HepG2 (cell line): Measurements from ENCODE around the gene RNF183. TPM values are rescaled to one million over a fixed set of nuclear protein-coding genes. Genes with fewer than 3 reads are reported as not detected.

Experiments used
- ATAC-seq: fragments of 200-7000 bp; cut with Tn5 transposase; 3 replicates; pipeline ENCODE4 v1.9.1; 2020; ENCODE audit warnings: mild to moderate bottlenecking, moderate library complexity
- BruUV-seq: library from RNA; stranded (reverse); fragments of 400-500 nt; replicated peaks from 2 replicates; lab custom pipeline; 2021; lab: Mats Ljungman, UMichigan
- CTCF ChIA-PET: fragments of 300-600 bp; formaldehyde crosslinking; extraction: SDS; loops from one replicate; lab custom pipeline; 2021; ENCODE audit warnings: low total read pairs, inconsistent platforms, low intra/inter-chr PET ratio; lab: Yijun Ruan, JAX
- POLR2A ChIA-PET: fragments of 350-600 bp; sonication (Branson Sonifier 250); formaldehyde crosslinking; loops from one replicate; lab custom pipeline; 2020; ENCODE audit warnings: antibody characterized with exemption, inconsistent platforms; lab: Yijun Ruan, JAX
- DNase-seq: peaks from one replicate; pipeline ENCODE4 v3.0.0-alpha.2; 2015; ENCODE audit warnings: low spot score
- FAIRE-seq: peaks from 3 replicates; lab custom pipeline; 2011; peaks lifted over from hg19 to GRCh38; lab: Jason Lieb, UNC
- H2AFZ ChIP-seq: one replicate; pipeline ENCODE4 v1.6.1; 2011; ENCODE audit warnings: low read length, inconsistent platforms
- H3K27ac ChIP-seq: fragments of 300-600 bp; 3 replicates; pipeline ENCODE4 v1.8.0; 2011; ENCODE audit warnings: mixed run types, mild to moderate bottlenecking, mixed read lengths, low read length, inconsistent platforms; ENCODE audit not compliant: insufficient read depth; ENCODE audit errors: extremely low read length
- H3K27me3 ChIP-seq, 2 experiments: fragments of 200-600 bp in 1 of 2; 2 replicates in 1 of 2; 3 replicates in 1 of 2; pipeline versions ENCODE4 v1.6.0 to v1.8.0; 2011; ENCODE audit warnings: low read length in 2 of 2, mild to moderate bottlenecking in 2 of 2, moderate library complexity in 2 of 2, inconsistent platforms in 1 of 2; ENCODE audit not compliant: insufficient read depth in 2 of 2, control insufficient read depth in 1 of 2
- H3K36me3 ChIP-seq, 2 experiments: fragments of 200-600 bp in 1 of 2; replicated peaks in 1 of 2; 2 replicates in 1 of 2; 3 replicates in 1 of 2; pipeline versions ENCODE4 v1.5.1 to v1.8.0; 2011; ENCODE audit warnings: low read length in 2 of 2, inconsistent platforms in 1 of 2; ENCODE audit not compliant: insufficient read depth in 2 of 2, control insufficient read depth in 1 of 2
- H3K4me1 ChIP-seq: 2 replicates; pipeline ENCODE4 v1.5.1; 2012; ENCODE audit warnings: low read length, inconsistent platforms; ENCODE audit not compliant: insufficient read depth
- H3K4me2 ChIP-seq: 2 replicates; pipeline ENCODE4 v1.6.0; 2011; ENCODE audit warnings: low read depth, low read length, inconsistent platforms
- H3K4me3 ChIP-seq, 3 experiments: fragments of 200-600 bp in 1 of 3; sonication (generic), shearing (Covaris generic) in 1 of 3; replicated peaks in 1 of 3; 2 replicates each; pipeline ENCODE4 v1.5.1; 2011 to 2016; ENCODE audit warnings: low read length in 3 of 3, inconsistent platforms in 2 of 3, low read depth in 2 of 3, mild to moderate bottlenecking in 2 of 3, control low read depth in 1 of 3, mixed read lengths in 1 of 3; ENCODE audit not compliant: insufficient read depth in 1 of 3
- H3K79me2 ChIP-seq: one replicate; pipeline ENCODE4 v1.6.1; 2011; ENCODE audit warnings: low read length, inconsistent platforms; ENCODE audit not compliant: insufficient read depth
- H3K9ac ChIP-seq: 2 replicates; pipeline ENCODE4 v1.6.0; 2011; ENCODE audit warnings: mild to moderate bottlenecking, low read depth, low read length, inconsistent platforms; ENCODE audit not compliant: insufficient read depth
- H3K9me3 ChIP-seq: 2 replicates; pipeline ENCODE4 v1.5.1; 2012; ENCODE audit warnings: mild to moderate bottlenecking, low read length
- H4K20me1 ChIP-seq: 2 replicates; pipeline ENCODE4 v1.6.0; 2011; ENCODE audit warnings: inconsistent platforms, mild to moderate bottlenecking, low read length, moderate library complexity; ENCODE audit not compliant: insufficient read depth
- CC2D1A ChIP-seq: sonication (generic); formaldehyde crosslinking; IDR thresholded peaks from 2 replicates; pipeline ENCODE4 v1.8.1; 2023; ENCODE audit warnings: mild to moderate bottlenecking, missing genetic modification reagents
- DZIP1 ChIP-seq: sonication (generic); formaldehyde crosslinking; IDR thresholded peaks from 2 replicates; pipeline ENCODE4 v1.5.0; 2020; ENCODE audit warnings: mild to moderate bottlenecking, missing genetic modification reagents
- FIP1L1 ChIP-seq: fragments of 200-400 bp; formaldehyde crosslinking; IDR thresholded peaks from 2 replicates; pipeline ENCODE4 v1.6.1; 2018; ENCODE audit warnings: low read depth, mild to moderate bottlenecking, low read length, moderate library complexity, borderline replicate concordance; ENCODE audit not compliant: insufficient read depth
- GZF1 ChIP-seq: sonication (generic); formaldehyde crosslinking; IDR thresholded peaks from 2 replicates; pipeline ENCODE4 v1.5.1; 2020; ENCODE audit warnings: mild to moderate bottlenecking, missing genetic modification reagents
- HOXA7 ChIP-seq: sonication (generic); formaldehyde crosslinking; IDR thresholded peaks from 2 replicates; pipeline ENCODE4 v1.8.1; 2022; ENCODE audit warnings: mild to moderate bottlenecking, missing genetic modification reagents, moderate library complexity
- KAT8 ChIP-seq: IDR thresholded peaks from 2 replicates; pipeline ENCODE4 v1.6.1; 2016; ENCODE audit warnings: missing genetic modification reagents, missing compliant biosample characterization
- PAXIP1 ChIP-seq: sonication (generic); formaldehyde crosslinking; conservative IDR thresholded peaks from 2 replicates; pipeline ENCODE4 v1.4.0; 2020; ENCODE audit warnings: mild to moderate bottlenecking, missing genetic modification reagents, moderate library complexity
- RFX1 ChIP-seq: fragments of 450-650 bp; IDR thresholded peaks from 2 replicates; pipeline ENCODE4 v1.6.1; 2017
- SP140L ChIP-seq: sonication (generic); formaldehyde crosslinking; IDR thresholded peaks from 2 replicates; pipeline ENCODE4 v1.4.0; 2020; ENCODE audit warnings: missing genetic modification reagents, borderline replicate concordance
- ZBTB20 ChIP-seq: sonication (generic); formaldehyde crosslinking; IDR thresholded peaks from 2 replicates; pipeline ENCODE4 v1.8.1; 2023; ENCODE audit warnings: missing genetic modification reagents, low read depth, mild to moderate bottlenecking, borderline replicate concordance
- ZNF646 ChIP-seq: sonication (generic); formaldehyde crosslinking; IDR thresholded peaks from 2 replicates; pipeline ENCODE4 v1.9.0; 2021; ENCODE audit warnings: mild to moderate bottlenecking, missing genetic modification reagents
- WGBS: methylation state at CpG from one replicate; pipeline ENCODE4 v1.1.6; 2017; ENCODE audit warnings: low lambda C conversion rate; 5-methylcytosine and 5-hydroxymethylcytosine counted together
- in situ Hi-C: cut with HindIII; loops from 2 replicates; pipeline ENCODE4 v1.10.0; 2017; ENCODE audit warnings: low pct_unique_long_range_greater_than_20kb; ENCODE audit not compliant: extremely low pct_ligation_motif_present
- intact Hi-C: fragments of 100-400 bp; cut with micrococcal nuclease; formaldehyde crosslinking; loops from one replicate; pipeline ENCODE4 v1.10.0; 2022; ENCODE audit not compliant: unreplicated experiment
- polyA plus RNA-seq, 8 experiments: library from polyadenylated mRNA; depleted of rRNA in 3 of 8; stranded (reverse) in 7 of 8; unstranded in 1 of 8; fragments of >200 nt; fragmentation: Illumina TruSeq in 4 of 8; extraction: Trizol in 4 of 8; gene quantifications; 2 replicates each; pipeline versions ENCODE4 v1.2.1 to v1.2.3, GENCODE V29; 2011 to 2016; ENCODE audit warnings: low read depth in 4 of 8, missing spikeins in 1 of 8, mixed read lengths in 1 of 8; ENCODE audit not compliant: insufficient read depth in 1 of 8
- total RNA-seq, 5 experiments: library from RNA; depleted of rRNA; stranded (reverse); fragments of >200 nt; fragmentation: Illumina TruSeq; extraction: Trizol; gene quantifications; 2 replicates each; pipeline ENCODE4 v1.2.3, GENCODE V29; 2016; ENCODE audit warnings: low read depth in 1 of 5

Gene RNF183
- total and polyA plus RNA-seq, 2 of the 13 experiments (the other 11 are each of a cell fraction or from before 2014, with no cell fraction given): 0.13 to 6.5 TPM

- ChIA-PET CTCF (no interaction called here), POLR2A (interaction anchor here (0.7 to 1.5 kb wide), 3 partner anchors 12 to 57 kb away, joined by 4 read pairs; partner anchors contain the start of genes C9orf43, POLE3 and WDR31)
- in situ Hi-C loops (loop anchor here (5.0 kb wide), 1 partner anchor 50 kb away; the partner anchor contains the start of gene ALAD), intact Hi-C loops (no loop called here)
- Histone ChIP-seq H4K20me1 (no peaks in the 10 kb centered on the region), H3K9ac (no peak overlapping the region), H3K4me3 (no peak overlapping the region), H3K79me2 (no peaks in the 10 kb centered on the region), H3K9me3 (no peaks in the 10 kb centered on the region), H3K4me2 (peak overlapping the region; percentile 25; the same call in 1 of the 2 replicates), H3K27ac (no peak overlapping the region), H2AFZ (no peak overlapping the region), H3K27me3 (peaks cover 0 to 24% of the 10 kb centered on the region in 2 experiments; a peak in 3 of 5 replicates), H3K4me1 (peaks cover 35% of the 10 kb centered on the region), H3K36me3 (no peaks in the 10 kb centered on the region)
- no peak for FAIRE-seq
- no peak for DNase-seq
- WGBS: 4% methylated on average over 1 of the region's 1 CpG
- no peak; the same call in 2 of the 3 replicates for ATAC-seq
- BruUV-seq: no TSS peak
- no peak for TF ChIP-seq DZIP1 (CRISPR knock-in tag)
- TF ChIP-seq ZBTB20 (CRISPR knock-in tag): no peak
- TF ChIP-seq KAT8 (CRISPR knock-in tag): no peak
- 0 out of 2 replicates have a peak, but pooled peaks have one; percentile 17 for TF ChIP-seq ZNF646 (CRISPR knock-in tag)
- no peak for TF ChIP-seq GZF1
- no peak for TF ChIP-seq HOXA7 (CRISPR knock-in tag)
- TF ChIP-seq RFX1: no peak
- no peak for TF ChIP-seq FIP1L1
- TF ChIP-seq SP140L (CRISPR knock-in tag): no peak
- TF ChIP-seq CC2D1A (CRISPR knock-in tag): no peak
- TF ChIP-seq PAXIP1: 0 out of 2 replicates have a peak, but pooled peaks have one; percentile 7
Observed at GRCh38 chr9:113352411-113352810, 49.2 kb upstream of the RNF183 start.
